Posterior vena cava (tissue), 2 donors: ENCODE measurements around the gene YDJC. TPM values are rescaled to one million over a fixed set of nuclear protein-coding genes. Genes with fewer than 3 reads are reported as not detected.
"Not testable (repeated sequence)": the region's sequence is repeated elsewhere in the genome, so short reads cannot be mapped to it uniquely, and the experiment has no call there.

Experiments
- DNase-seq: peaks from one replicate; pipeline ENCODE4 v3.0.0-alpha.2; 2020; ENCODE audit warnings: low spot score
- intact Hi-C, 2 donors: fragments of 100-400 bp; cut with DNase I; formaldehyde crosslinking; loops; one replicate each; pipeline versions ENCODE4 v1.14.1 to v1.14.2; 2022 to 2023
- long read RNA-seq, 2 donors: library from polyadenylated mRNA; unstranded; transcript quantifications; one replicate each; pipeline ENCODE4 v2.0.0, GENCODE V29; 2020 to 2021
- total RNA-seq, 2 donors: library from RNA; stranded (reverse); fragmentation: NEBNext Ultra II Directional; extraction: Animal tissue kit (Norgen Biotek cat#: 25700); gene quantifications; one replicate each; pipeline ENCODE4 v1.2.1, GENCODE V29; 2021
- donor health status: DM: yes; HTN: yes; CAD: no.
- donor health status: DM: yes; HTN: yes; CAD: no.

The YDJC gene
- 1 to 10 TPM; 7.1 to 8.5 TPM for total RNA-seq
- long read RNA-seq, donor 1, transcript YDJC-203 (5 exons, 1,410 nt): major isoform, 5 of 7 reads
- long read RNA-seq, donor 1, partial matches to known transcripts: 0 of 7 reads
- long read RNA-seq, donor 1, other reads (novel, unspliced or antisense): 1 of 7 reads
- long read RNA-seq, donor 2, transcript YDJC-203 (5 exons, 1,410 nt): major isoform, 16 of 51 reads
- long read RNA-seq, donor 2, transcript YDJC-205 (2 exons, 1,423 nt): minor isoform, 5 of 51 reads
- long read RNA-seq, donor 2, transcript YDJC-201 (5 exons, 1,351 nt): minor isoform, 5 of 51 reads
- long read RNA-seq, donor 2, partial matches to known transcripts: 9 of 51 reads
- long read RNA-seq, donor 2, other reads (novel, unspliced or antisense): 12 of 51 reads

GRCh38 chr22:21629255-21630149 lies at the start of gene YDJC:
YDJC (minus strand) TSS chr22:21630022; CDS start chr22:21630014, 8 bp downstream.
- peak; percentile 98 for DNase-seq
- intact Hi-C loops: loop anchor here (5.0 kb wide), 2 partner anchors 57 to 62 kb away; partner anchors contain the start of gene UBE2L3 (in 1 of the 2)

- intact Hi-C loops: no loop called here
- DNase-seq: no peak
Measured at GRCh38 chr22:21679383-21679782, 49.6 kb upstream of the YDJC start.

- intact Hi-C loops, DNase-seq: not testable (repeated sequence)
Measured at GRCh38 chr22:21678842-21679241, 49.0 kb upstream of the YDJC start.

GRCh38 chr22:21677606-21678443 lies 48.0 kb upstream of the YDJC start:
- DNase-seq: no peak
- intact Hi-C loops: no loop called here

GRCh38 chr22:21674638-21675245 lies 44.9 kb upstream of the YDJC start:
- no peak for DNase-seq
- intact Hi-C loops: no loop called here

- intact Hi-C loops: no loop called here
- no peak for DNase-seq
Measured at GRCh38 chr22:21673534-21674321, 43.9 kb upstream of the YDJC start.

GRCh38 chr22:21672107-21672629 lies 42.3 kb upstream of the YDJC start:
- no peak for DNase-seq
- intact Hi-C loops: no loop called here

GRCh38 chr22:21669026-21669425 lies 39.2 kb upstream of the YDJC start:
- no peak for DNase-seq
- intact Hi-C loops: no loop called here

GRCh38 chr22:21666786-21667185 lies 37.0 kb upstream of the YDJC start:
- no peak for DNase-seq
- intact Hi-C loops: no loop called here

- intact Hi-C loops: no loop called here
- DNase-seq: no peak
Measured at GRCh38 chr22:21665047-21665851, 35.4 kb upstream of the YDJC start.

- no peak for DNase-seq
- intact Hi-C loops: no loop called here
Measured at GRCh38 chr22:21663738-21664137, 33.9 kb upstream of the YDJC start.

- no peak for DNase-seq
- intact Hi-C loops: no loop called here
Measured at GRCh38 chr22:21661991-21662390, 32.2 kb upstream of the YDJC start.

GRCh38 chr22:21660904-21661303 lies 31.1 kb upstream of the YDJC start:
- intact Hi-C loops: no loop called here
- DNase-seq: no peak

GRCh38 chr22:21659864-21660525 lies 30.2 kb upstream of the YDJC start:
- intact Hi-C loops: no loop called here
- no peak for DNase-seq

- DNase-seq: peak; percentile 89
- intact Hi-C loops: no loop called here
Measured at GRCh38 chr22:21657360-21658032, 27.7 kb upstream of the YDJC start.

GRCh38 chr22:21657020-21657359 lies 27.2 kb upstream of the YDJC start:
- DNase-seq: no peak
- intact Hi-C loops: no loop called here
